Aorta (tissue), 5 donors: ENCODE results near the gene HDGF. TPM values are rescaled to one million over a fixed set of nuclear protein-coding genes. Genes with fewer than 3 reads are reported as not detected.

Experiments used
- ATAC-seq: fragments of 200-7000 bp; cut with Tn5 transposase; one replicate; pipeline ENCODE4 v1.9.1; 2022; ENCODE audit warnings: moderate library complexity; ENCODE audit not compliant: low FRiP score
- DNase-seq, 2 donors: peaks; one replicate each; pipeline ENCODE4 v3.0.0-alpha.2; 2020
- H3K27ac ChIP-seq, 2 donors: one replicate each; pipeline ENCODE4 v1.5.1; 2013; ENCODE audit warnings: low read length in 2 of 2, mild to moderate bottlenecking in 2 of 2, moderate library complexity in 2 of 2, control low read depth in 1 of 2, inconsistent platforms in 1 of 2, low read depth in 1 of 2
- H3K27me3 ChIP-seq, 2 donors: one replicate each; pipeline ENCODE4 v1.6.1; 2013; ENCODE audit warnings: control low read depth in 1 of 2, low read length in 1 of 2, mild to moderate bottlenecking in 1 of 2, moderate library complexity in 1 of 2; ENCODE audit not compliant: insufficient read depth in 2 of 2, control insufficient read depth in 1 of 2
- H3K36me3 ChIP-seq, 2 donors: one replicate each; pipeline ENCODE4 v1.6.1; 2013; ENCODE audit warnings: control low read depth in 1 of 2, low read length in 1 of 2, mild to moderate bottlenecking in 1 of 2; ENCODE audit not compliant: insufficient read depth in 2 of 2, control insufficient read depth in 1 of 2
- H3K4me1 ChIP-seq, 2 donors: one replicate each; pipeline ENCODE4 v1.6.1; 2013; ENCODE audit warnings: low read length in 2 of 2, control low read depth in 1 of 2, mild to moderate bottlenecking in 1 of 2, moderate library complexity in 1 of 2; ENCODE audit not compliant: insufficient read depth in 2 of 2, control insufficient read depth in 1 of 2
- H3K4me3 ChIP-seq, 2 donors: one replicate each; pipeline ENCODE4 v1.5.1; 2013; ENCODE audit warnings: low read length in 2 of 2, control low read depth in 1 of 2, mild to moderate bottlenecking in 1 of 2
- H3K9me3 ChIP-seq: one replicate; pipeline ENCODE4 v1.6.1; 2013; ENCODE audit warnings: mild to moderate bottlenecking, low read length; ENCODE audit not compliant: control insufficient read depth
- WGBS, 2 donors: extraction: QIAGEN DNeasy Blood & Tissue Kit; methylation state at CpG; one replicate each; pipeline ENCODE4 v1.1.7; 2013; 5-methylcytosine and 5-hydroxymethylcytosine counted together
- intact Hi-C, 2 donors: fragments of 100-400 bp; cut with DNase I; formaldehyde crosslinking; loops; one replicate each; pipeline versions ENCODE4 v1.14.2 to v1.15.0; 2022
- polyA plus RNA-seq, 2 donors: library from polyadenylated mRNA; stranded (reverse); fragments of 200-250 nt; gene quantifications; one replicate each; pipeline ENCODE4 v1.2.3, GENCODE V29; 2013
- total RNA-seq, 2 donors: library from RNA; stranded (reverse); fragmentation: NEBNext Ultra II Directional; extraction: Animal tissue kit (Norgen Biotek cat#: 25700); gene quantifications; one replicate each; pipeline ENCODE4 v1.2.1, GENCODE V29; 2021
- donor health status: healthy with polysubstance abuse.
- donor health status: Bipolar disorder and iron deficiency.
- donor health status: DM: no; HTN: no; CAD: no.
- donor health status: DM: no; HTN: no; CAD: no.
- donor health status: DM: yes; HTN: yes; CAD: no.

The HDGF gene
- total and polyA plus RNA-seq, 4 donors = 94.9 to 135 (median 116) TPM

- intact Hi-C loops = no loop called here
- Histone ChIP-seq H3K4me3 (no peak overlapping the region), H3K9me3 (no peaks in the 10 kb centered on the region), H3K36me3 (peaks cover 0 to 10% of the 10 kb centered on the region in 2 donors), H3K27me3 (no peaks in the 10 kb centered on the region), H3K4me1 (no peaks in the 10 kb centered on the region), H3K27ac (no peak overlapping the region)
- WGBS, 2 donors = 92 to 96% methylated on average over 10 of the region's 10 CpGs
- ATAC-seq = no peak
- no peak for DNase-seq
Measured at GRCh38 chr1:156786640-156787039, 35.2 kb upstream of the HDGF start.

GRCh38 chr1:156785458-156785857, 34.0 kb upstream of the HDGF start:
- no peaks in the 10 kb centered on the region for H3K9me3 ChIP-seq
- no peak for DNase-seq
- 91 to 92% methylated on average over 6 of the region's 6 CpGs for WGBS, 2 donors

GRCh38 chr1:156781585-156782186, 30.2 kb upstream of the HDGF start:
- Histone ChIP-seq H3K9me3 (no peaks in the 10 kb centered on the region), H3K36me3 (peaks cover 0 to 4% of the 10 kb centered on the region in 2 donors), H3K4me1 (no peaks in the 10 kb centered on the region), H3K27ac (no peak overlapping the region), H3K4me3 (no peak overlapping the region), H3K27me3 (no peaks in the 10 kb centered on the region)
- intact Hi-C loops = no loop called here
- ATAC-seq = no peak
- DNase-seq = no peak

More at GRCh38 chr1:156785458-156785857, 34.0 kb upstream of the HDGF start:
- H3K4me1 ChIP-seq = no peaks in the 10 kb centered on the region
- H3K27ac ChIP-seq = no peak overlapping the region
- peaks cover 0 to 8% of the 10 kb centered on the region in 2 donors for H3K36me3 ChIP-seq
- ATAC-seq = no peak
- intact Hi-C loops = no loop called here
- no peak overlapping the region for H3K4me3 ChIP-seq
- H3K27me3 ChIP-seq = no peaks in the 10 kb centered on the region

- intact Hi-C loops = no loop called here
- no peaks in the 10 kb centered on the region for H3K27me3 ChIP-seq
- H3K9me3 ChIP-seq = no peaks in the 10 kb centered on the region
- DNase-seq (no peak), ATAC-seq (no peak)
- no peak overlapping the region for H3K4me3 ChIP-seq
- no peaks in the 10 kb centered on the region for H3K36me3 ChIP-seq
- WGBS, 2 donors = 43 to 54% methylated on average over 1 of the region's 1 CpG
- no peak overlapping the region for H3K27ac ChIP-seq
- H3K4me1 ChIP-seq = peaks cover 2 to 4% of the 10 kb centered on the region in 2 donors
Measured at GRCh38 chr1:156777573-156777972, 26.1 kb upstream of the HDGF start.

GRCh38 chr1:156776942-156777341, 25.5 kb upstream of the HDGF start:
- no peak overlapping the region for H3K4me3 ChIP-seq
- 53 to 61% methylated on average over 4 of the region's 4 CpGs for WGBS, 2 donors
- H3K4me1 ChIP-seq = peaks cover 2 to 7% of the 10 kb centered on the region in 2 donors
- no peaks in the 10 kb centered on the region for H3K27me3 ChIP-seq
- ATAC-seq (no peak), DNase-seq (no peak)
- intact Hi-C loops = no loop called here
- no peaks in the 10 kb centered on the region for H3K36me3 ChIP-seq
- no peaks in the 10 kb centered on the region for H3K9me3 ChIP-seq
- no peak overlapping the region for H3K27ac ChIP-seq

GRCh38 chr1:156775799-156776198, 24.3 kb upstream of the HDGF start:
- no peaks in the 10 kb centered on the region for H3K27me3 ChIP-seq
- DNase-seq (no peak), ATAC-seq (no peak)
- intact Hi-C loops = no loop called here
- H3K27ac ChIP-seq = no peak overlapping the region
- no peaks in the 10 kb centered on the region for H3K36me3 ChIP-seq
- no peak overlapping the region for H3K4me3 ChIP-seq
- peaks cover 2 to 7% of the 10 kb centered on the region in 2 donors for H3K4me1 ChIP-seq
- WGBS, 2 donors = 77 to 78% methylated on average over 5 of the region's 5 CpGs
- no peaks in the 10 kb centered on the region for H3K9me3 ChIP-seq

GRCh38 chr1:156773607-156774006, 22.1 kb upstream of the HDGF start:
- H3K9me3 ChIP-seq = no peaks in the 10 kb centered on the region
- ATAC-seq = no peak
- no peaks in the 10 kb centered on the region for H3K27me3 ChIP-seq
- no peak overlapping the region for H3K4me3 ChIP-seq
- intact Hi-C loops = no loop called here
- DNase-seq = no peak
- no peaks in the 10 kb centered on the region for H3K36me3 ChIP-seq
- 89 to 91% methylated on average over 3 of the region's 3 CpGs for WGBS, 2 donors
- H3K27ac ChIP-seq = no peak overlapping the region
- H3K4me1 ChIP-seq = peaks cover 2 to 10% of the 10 kb centered on the region in 2 donors

- Histone ChIP-seq H3K9me3 (no peaks in the 10 kb centered on the region), H3K27ac (no peak overlapping the region), H3K27me3 (no peaks in the 10 kb centered on the region), H3K4me3 (no peak overlapping the region), H3K4me1 (peaks cover 4 to 10% of the 10 kb centered on the region in 2 donors), H3K36me3 (no peaks in the 10 kb centered on the region)
- ATAC-seq (no peak), DNase-seq (no peak)
- intact Hi-C loops = no loop called here
- 29 to 31% methylated on average over 9 of the region's 9 CpGs for WGBS, 2 donors
Measured at GRCh38 chr1:156772728-156773497, 21.4 kb upstream of the HDGF start.

GRCh38 chr1:156772222-156772621, 20.7 kb upstream of the HDGF start:
- no peak overlapping the region for H3K4me3 ChIP-seq
- 71 to 78% methylated on average over 3 of the region's 3 CpGs for WGBS, 2 donors
- no peaks in the 10 kb centered on the region for H3K9me3 ChIP-seq
- H3K27me3 ChIP-seq = no peaks in the 10 kb centered on the region
- no peak overlapping the region for H3K27ac ChIP-seq
- peaks cover 4 to 10% of the 10 kb centered on the region in 2 donors for H3K4me1 ChIP-seq
- no peaks in the 10 kb centered on the region for H3K36me3 ChIP-seq
- DNase-seq (no peak), ATAC-seq (no peak)
- intact Hi-C loops = no loop called here
